K562 (cell line): Measurements from ENCODE around the gene TARS3. TPM values are rescaled to one million over a fixed set of nuclear protein-coding genes. Genes with fewer than 3 reads are reported as not detected.

Experiments used
- ATAC-seq: fragments of 200-7000 bp; cut with Tn5 transposase; 3 replicates; pipeline ENCODE4 v1.9.1; 2020; ENCODE audit warnings: moderate library complexity
- BruUV-seq: library from RNA; stranded (reverse); fragments of 400-500 nt; replicated peaks from 2 replicates; lab custom pipeline; 2021; lab: Mats Ljungman, UMichigan
- CTCF ChIA-PET: fragments of 300-600 bp; formaldehyde crosslinking; extraction: SDS; loops from one replicate; lab custom pipeline; 2021; ENCODE audit warnings: low intra/inter-chr PET ratio; lab: Yijun Ruan, JAX
- POLR2A ChIA-PET: fragments of 300-600, 350-650 bp; sonication (Branson Sonifier 250); formaldehyde crosslinking; extraction: SDS; loops from one replicate; lab custom pipeline; 2021; ENCODE audit warnings: antibody characterized with exemption, inconsistent platforms; lab: Yijun Ruan, JAX
- DNase-seq, 4 experiments: peaks; one replicate each; pipeline versions ENCODE4 v3.0.0 to v3.0.0-alpha.2; 2011 to 2018; ENCODE audit warnings: low spot score in 3 of 4, mixed read lengths in 3 of 4; ENCODE audit errors: extremely low read depth in 1 of 4
- FAIRE-seq: peaks from 2 replicates; lab custom pipeline; 2011; peaks lifted over from hg19 to GRCh38; lab: Jason Lieb, UNC
- H2AFZ ChIP-seq: 2 replicates; pipeline ENCODE4 v1.6.0; 2011; ENCODE audit warnings: low read depth, low read length, control low read depth, inconsistent platforms
- H3K27ac ChIP-seq: fragments of 200-600 bp; 3 replicates; pipeline ENCODE4 v1.8.0; 2011; ENCODE audit warnings: low read depth, mild to moderate bottlenecking, control low read depth, inconsistent platforms, low read length, moderate library complexity, mixed read lengths; ENCODE audit errors: extremely low read depth
- H3K27me3 ChIP-seq, 2 experiments: fragments of 300-600 bp in 1 of 2; 2 replicates in 1 of 2; 3 replicates in 1 of 2; pipeline versions ENCODE4 v1.6.0 to v1.8.0; 2011; ENCODE audit warnings: inconsistent platforms in 2 of 2, low read length in 2 of 2, mild to moderate bottlenecking in 1 of 2, mixed read lengths in 1 of 2, moderate library complexity in 1 of 2; ENCODE audit not compliant: control insufficient read depth in 2 of 2, insufficient read depth in 2 of 2
- H3K36me3 ChIP-seq: fragments of 300-600 bp; 3 replicates; pipeline ENCODE4 v1.8.0; 2011; ENCODE audit warnings: mild to moderate bottlenecking, low read length, inconsistent platforms; ENCODE audit not compliant: control insufficient read depth, insufficient read depth
- H3K4me1 ChIP-seq, 2 experiments: fragments of 200-600 bp in 1 of 2; replicated peaks in 1 of 2; 2 replicates in 1 of 2; 3 replicates in 1 of 2; pipeline versions ENCODE4 v1.5.1 to v1.8.0; 2011; ENCODE audit warnings: inconsistent platforms in 2 of 2, low read length in 2 of 2, mild to moderate bottlenecking in 1 of 2, mixed read lengths in 1 of 2, moderate library complexity in 1 of 2; ENCODE audit not compliant: control insufficient read depth in 2 of 2, insufficient read depth in 2 of 2
- H3K4me2 ChIP-seq: 2 replicates; pipeline ENCODE4 v1.6.1; 2011; ENCODE audit warnings: low read length, control low read depth, inconsistent platforms, mixed read lengths; ENCODE audit not compliant: insufficient read depth
- H3K4me3 ChIP-seq: fragments of 200-600 bp; sonication (generic), shearing (Covaris generic); 2 replicates; pipeline ENCODE4 v1.5.1; 2016; ENCODE audit warnings: control low read depth, inconsistent platforms
- H3K79me2 ChIP-seq: fragments of 200-600 bp; 3 replicates; pipeline ENCODE4 v1.8.0; 2011; ENCODE audit warnings: low read length, inconsistent platforms; ENCODE audit not compliant: control insufficient read depth, insufficient read depth
- H3K9ac ChIP-seq, 2 experiments: 2 replicates each; pipeline versions ENCODE4 v1.6.0 to v1.6.1; 2011; ENCODE audit warnings: low read depth in 2 of 2, low read length in 2 of 2, control low read depth in 1 of 2, inconsistent platforms in 1 of 2, mild to moderate bottlenecking in 1 of 2, mixed read lengths in 1 of 2; ENCODE audit not compliant: insufficient read depth in 1 of 2
- H3K9me1 ChIP-seq: one replicate; pipeline ENCODE4 v1.6.0; 2011; ENCODE audit warnings: inconsistent platforms, mild to moderate bottlenecking, low read length, moderate library complexity; ENCODE audit not compliant: control insufficient read depth, insufficient read depth
- H3K9me3 ChIP-seq: replicated peaks from 2 replicates; pipeline ENCODE4 v1.5.1; 2011; ENCODE audit warnings: low read depth, low read length, inconsistent platforms; ENCODE audit not compliant: control insufficient read depth, insufficient read depth
- H4K20me1 ChIP-seq: replicated peaks from 2 replicates; pipeline ENCODE4 v1.6.1; 2011; ENCODE audit warnings: low read length, inconsistent platforms, mixed read lengths; ENCODE audit not compliant: control insufficient read depth, insufficient read depth
- ARID1B ChIP-seq: fragments of 450-650 bp; IDR thresholded peaks from 2 replicates; pipeline ENCODE4 v1.6.1; 2016; ENCODE audit warnings: antibody characterized with exemption, mild to moderate bottlenecking, inconsistent platforms
- ATF4 ChIP-seq: fragments of 450-650 bp; formaldehyde crosslinking; IDR thresholded peaks from 2 replicates; pipeline ENCODE4 v1.4.0; 2022; ENCODE audit warnings: mild to moderate bottlenecking, moderate library complexity
- E2F8 ChIP-seq: fragments of 450-650 bp; IDR thresholded peaks from 2 replicates; pipeline ENCODE4 v1.7.1; 2018; ENCODE audit warnings: mild to moderate bottlenecking, low read depth; ENCODE audit not compliant: partially characterized antibody
- FOXJ2 ChIP-seq: fragments of 200-800 bp; sonication (Bioruptor generic); IDR thresholded peaks from 2 replicates; pipeline ENCODE4 v1.6.1; 2016; ENCODE audit warnings: missing genetic modification characterization, missing compliant biosample characterization
- ILK ChIP-seq: fragments of 450-650 bp; IDR thresholded peaks from 2 replicates; pipeline ENCODE4 v1.6.1; 2016; ENCODE audit warnings: missing genetic modification characterization, low read depth, mild to moderate bottlenecking, missing compliant biosample characterization, moderate library complexity, borderline replicate concordance
- MED1 ChIP-seq: sonication (generic); formaldehyde crosslinking; IDR thresholded peaks from 2 replicates; pipeline ENCODE4 v1.8.1; 2023; ENCODE audit warnings: missing genetic modification reagents, borderline replicate concordance
- NCOA6 ChIP-seq: fragments of 450-650 bp; IDR thresholded peaks from 2 replicates; pipeline ENCODE4 v1.6.1; 2017; ENCODE audit warnings: mild to moderate bottlenecking
- NR4A1 ChIP-seq, 2 experiments: fragments of 250-450 bp in 1 of 2; fragments of 450-650 bp in 1 of 2; sonication (Bioruptor Pico) in 1 of 2; IDR thresholded peaks; 2 replicates each; pipeline versions ENCODE4 v1.4.0 to v1.6.1; 2016 to 2020; ENCODE audit warnings: mild to moderate bottlenecking in 2 of 2, missing compliant biosample characterization in 1 of 2, missing genetic modification characterization in 1 of 2, moderate library complexity in 1 of 2
- SRF ChIP-seq, 2 experiments: fragments of 250-450, 450-650 bp in 1 of 2; sonication (Bioruptor Pico) in 1 of 2; sonication (generic) in 1 of 2; formaldehyde crosslinking; IDR thresholded peaks; 2 replicates each; pipeline versions ENCODE4 v1.5.0 to v1.5.1; 2020 to 2022; ENCODE audit warnings: mild to moderate bottlenecking in 1 of 2, missing genetic modification reagents in 1 of 2
- TBP ChIP-seq: optimal IDR thresholded peaks from 2 replicates; pipeline ENCODE3; 2011; ENCODE audit warnings: low read depth, low read length, improper control_type of control experiment
- ZNF24 ChIP-seq: fragments of 450-650 bp; IDR thresholded peaks from 2 replicates; pipeline ENCODE4 v1.6.1; 2016
- ZNF41 ChIP-seq: fragments of 250-450 bp; sonication (Bioruptor Pico); conservative IDR thresholded peaks from 2 replicates; pipeline ENCODE4 v1.4.0; 2020; ENCODE audit warnings: mild to moderate bottlenecking
- ZNF512 ChIP-seq: IDR thresholded peaks from 2 replicates; pipeline ENCODE4 v1.6.1; 2016; ENCODE audit warnings: missing genetic modification characterization, missing compliant biosample characterization
- ZNF655 ChIP-seq: fragments of 250-450 bp; sonication (Bioruptor Pico); IDR thresholded peaks from 2 replicates; pipeline ENCODE4 v1.5.0; 2021
- ZNF75A ChIP-seq: fragments of 450-650 bp; formaldehyde crosslinking; IDR thresholded peaks from 2 replicates; pipeline ENCODE4 v1.4.0; 2020; ENCODE audit warnings: mild to moderate bottlenecking
- WGBS: fragments of 100-300 bp; shearing (Covaris generic); methylation state at CpG from one replicate; pipeline ENCODE4 v1.1.6; 2016; ENCODE audit warnings: low coverage, mixed read lengths; ENCODE audit not compliant: insufficient coverage; ENCODE audit errors: missing lambda C conversion rate; 5-methylcytosine and 5-hydroxymethylcytosine counted together
- in situ Hi-C: fragments of 300-500 bp; cut with MboI; formaldehyde crosslinking; loops from 4 replicates; pipeline ENCODE4 v1.15.0; 2018; ENCODE audit warnings: inconsistent platforms, mixed read lengths
- intact Hi-C: fragments of 100-400 bp; cut with micrococcal nuclease; formaldehyde crosslinking; loops from 2 replicates; pipeline ENCODE4 v1.14.2; 2022
- polyA plus RNA-seq, 8 experiments: library from polyadenylated mRNA; depleted of rRNA in 4 of 8; stranded (reverse) in 5 of 8; unstranded in 3 of 8; fragments of >200 nt; fragmentation: Nextera tagmentation in 2 of 8; fragmentation: Illumina TruSeq in 1 of 8; extraction: Ambion mirVana in 2 of 8; extraction: Trizol in 1 of 8; gene quantifications; 2 replicates each; pipeline versions ENCODE4 v1.2.1 to v1.2.3, GENCODE V29; 2011 to 2014; ENCODE audit warnings: inconsistent platforms in 1 of 8, missing spikeins in 1 of 8
- total RNA-seq, 7 experiments: library from RNA; depleted of rRNA in 6 of 7; stranded (reverse); fragments of >200 nt in 6 of 7; fragmentation: Illumina TruSeq in 2 of 7; extraction: Trizol in 2 of 7; gene quantifications; 2 replicates each; pipeline versions ENCODE4 v1.2.1 to v1.2.3, GENCODE V29; 2011 to 2021; ENCODE audit warnings: low replicate concordance in 1 of 7

The TARS3 gene
- total and polyA plus RNA-seq, 9 of the 15 experiments (the other 6 are each of a cell fraction or from before 2014, with no cell fraction given), result 2.1 to 14.7 (median 9.8) TPM

GRCh38 chr15:101679806-101680205 lies 44.5 kb downstream of the TARS3 start:
- intact Hi-C loops, result no loop called here
- Histone ChIP-seq H3K4me3 (no peak overlapping the region), H3K9me1 (no peaks in the 10 kb centered on the region), H3K27me3 (no peaks in the 10 kb centered on the region), H3K36me3 (peaks cover 26% of the 10 kb centered on the region; the same call in 2 of the 3 replicates), H3K4me2 (no peak overlapping the region), H4K20me1 (no peaks in the 10 kb centered on the region), H3K4me1 (no peaks in the 10 kb centered on the region), H3K27ac (no peak overlapping the region), H2AFZ (no peak overlapping the region), H3K79me2 (no peaks in the 10 kb centered on the region), H3K9me3 (no peaks in the 10 kb centered on the region), H3K9ac (no peak overlapping the region)
- ChIA-PET POLR2A (no interaction called here), CTCF (no interaction called here)
- ATAC-seq, result no peak; the same call in 2 of the 3 replicates
- DNase-seq, result no peak
- BruUV-seq, result no TSS peak
- 33% methylated on average over 2 of the region's 2 CpGs for WGBS
- in situ Hi-C loops, result no loop called here
- no peak for FAIRE-seq
- TF ChIP-seq MED1 (CRISPR knock-in tag) (no peak), ZNF512 (tag) (no peak), ZNF41 (CRISPR knock-in tag) (no peak), NR4A1 (CRISPR knock-in tag; IDR thresholded peaks at IDR 0.05) (no peak), NR4A1 (tag; IDR thresholded peaks at IDR 0.05) (no peak), FOXJ2 (tag) (no peak), SRF (CRISPR knock-in tag; IDR thresholded peaks at IDR 0.05) (no peak), E2F8 (no peak), ATF4 (CRISPR knock-in tag) (no peak), ZNF24 (no peak), TBP (no peak), ARID1B (no peak), ZNF75A (no peak), ILK (tag) (no peak), NCOA6 (no peak), ZNF655 (CRISPR knock-in tag) (no peak)
